Globus pallidus (tissue), 1 donor: ENCODE results near the gene DOCK2.
"Not testable (repeated sequence)": the region's sequence is repeated elsewhere in the genome, so short reads cannot be mapped to it uniquely, and the experiment has no call there.

Experiments
- DNase-seq: peaks from one replicate; pipeline ENCODE4 v3.0.0-alpha.2; 2015; ENCODE audit warnings: low spot score

Gene DOCK2

DNA sequence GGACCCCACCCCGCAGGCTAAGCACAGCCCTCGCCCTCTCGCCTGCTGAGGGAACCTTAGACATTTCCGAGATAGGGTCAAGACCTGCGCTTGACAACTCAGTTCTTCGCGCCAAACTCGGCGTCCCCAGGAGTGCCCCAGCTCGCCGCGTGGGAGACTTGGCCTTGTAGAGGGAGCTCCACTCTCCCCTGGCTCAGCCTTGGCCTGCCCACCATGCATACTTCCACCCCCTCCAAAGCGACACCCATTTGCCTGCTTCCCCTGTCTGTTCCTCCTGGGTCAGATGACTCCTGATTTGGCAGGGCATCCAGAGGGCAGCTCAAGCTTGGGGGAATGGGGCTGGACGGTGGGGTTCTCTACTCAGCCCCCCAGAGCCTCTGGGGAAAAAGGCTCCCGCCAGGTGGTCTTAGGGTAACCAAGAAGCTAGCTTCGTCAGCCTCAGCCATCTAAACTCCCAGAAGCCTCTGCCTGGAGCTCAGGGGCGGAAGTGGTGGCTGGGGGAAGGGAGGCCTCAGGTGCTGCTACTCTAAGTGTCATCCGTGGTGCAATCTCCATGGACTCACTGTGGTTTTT is 560 bp downstream of the DOCK2 start:
- DNase-seq = no peak

DNA sequence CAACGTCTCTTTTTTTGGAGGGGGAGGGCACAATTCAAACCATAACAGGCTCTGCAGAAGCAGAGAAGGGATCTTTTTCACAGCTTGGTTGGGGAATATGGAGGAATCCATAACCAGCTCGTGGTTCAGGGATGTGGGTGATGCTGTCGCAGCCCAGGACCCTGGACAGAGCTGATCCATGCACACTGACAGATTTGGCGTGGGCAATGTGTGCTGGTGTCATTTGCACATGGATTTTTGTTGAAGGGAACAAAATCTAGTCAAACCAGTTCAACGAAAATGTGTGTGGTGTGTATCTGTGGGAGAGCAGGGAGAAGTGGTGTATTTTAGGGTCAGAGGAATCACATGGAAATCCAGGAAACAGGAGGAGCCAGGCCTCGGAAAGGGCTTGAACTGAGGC is 4.2 kb downstream of the DOCK2 start:
- no peak for DNase-seq

DNA sequence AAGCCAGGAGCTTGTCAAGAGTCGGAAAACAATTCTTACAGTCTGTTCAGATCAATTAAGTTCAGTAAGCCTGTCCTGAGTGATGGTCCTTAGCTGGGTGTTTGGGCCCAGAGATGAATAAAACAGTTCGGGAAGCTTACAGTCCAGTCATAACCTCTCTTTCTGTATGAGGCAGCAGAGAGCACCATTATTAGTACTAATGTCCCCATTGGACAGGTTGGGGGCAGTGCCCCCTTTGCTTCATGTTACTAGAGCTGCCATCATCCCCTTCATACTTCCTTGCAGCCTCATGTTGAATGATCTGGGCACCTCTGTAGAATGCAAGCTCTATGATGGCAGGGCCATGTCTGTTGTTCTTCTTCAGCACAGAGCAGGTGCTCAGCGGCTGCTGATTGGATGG is 9.8 kb downstream of the DOCK2 start:
- DNase-seq = no peak

DNA sequence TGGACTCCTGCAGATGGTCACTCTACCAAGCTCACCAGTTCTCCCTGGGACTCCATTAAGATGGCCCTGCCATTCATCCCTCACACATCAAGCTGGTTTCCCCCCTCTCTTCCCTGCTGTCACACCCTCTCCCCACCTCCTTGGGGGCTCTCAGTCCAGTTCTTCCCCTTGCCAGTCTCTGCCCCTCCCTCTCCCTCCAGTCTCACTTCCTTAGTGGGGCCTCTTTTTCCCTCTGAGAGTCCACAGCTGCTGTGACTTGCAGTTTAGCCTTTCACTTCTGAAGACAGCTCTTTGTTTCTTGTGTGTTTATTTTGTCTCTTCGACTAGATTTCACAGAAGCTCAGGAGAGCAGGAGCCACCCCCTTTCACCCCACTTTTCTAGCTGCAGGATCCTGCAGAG is 10.5 kb downstream of the DOCK2 start:
- no peak for DNase-seq

DNA sequence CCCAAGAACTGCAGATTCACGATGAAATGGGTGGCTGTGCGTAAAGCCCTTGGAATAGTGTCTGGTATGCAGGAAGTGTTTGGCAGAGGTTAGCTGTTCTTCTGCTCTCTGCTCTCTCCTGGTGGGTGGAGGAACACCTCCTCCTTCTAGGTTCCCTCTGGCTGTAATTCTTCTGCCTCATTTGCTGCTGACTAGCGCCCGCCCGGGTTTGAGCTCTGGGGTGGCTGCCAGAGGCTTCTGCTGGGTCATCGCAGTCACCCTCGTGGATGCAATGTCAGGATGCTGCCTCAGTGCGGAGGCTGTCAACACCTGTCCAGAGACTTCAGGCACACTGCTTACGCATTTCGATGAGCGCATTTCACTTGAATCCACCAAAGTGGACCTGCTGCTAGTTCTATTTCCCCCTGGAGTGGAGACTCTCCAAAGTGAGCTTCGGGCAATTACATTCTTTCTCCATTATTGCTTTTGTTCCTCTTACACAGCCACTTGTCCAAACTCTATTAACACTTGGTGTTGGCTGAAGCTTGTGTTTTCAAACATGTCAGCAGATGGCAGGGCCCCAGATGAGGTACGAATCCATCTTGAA is 11.7 kb downstream of the DOCK2 start:
- DNase-seq = no peak

DNA sequence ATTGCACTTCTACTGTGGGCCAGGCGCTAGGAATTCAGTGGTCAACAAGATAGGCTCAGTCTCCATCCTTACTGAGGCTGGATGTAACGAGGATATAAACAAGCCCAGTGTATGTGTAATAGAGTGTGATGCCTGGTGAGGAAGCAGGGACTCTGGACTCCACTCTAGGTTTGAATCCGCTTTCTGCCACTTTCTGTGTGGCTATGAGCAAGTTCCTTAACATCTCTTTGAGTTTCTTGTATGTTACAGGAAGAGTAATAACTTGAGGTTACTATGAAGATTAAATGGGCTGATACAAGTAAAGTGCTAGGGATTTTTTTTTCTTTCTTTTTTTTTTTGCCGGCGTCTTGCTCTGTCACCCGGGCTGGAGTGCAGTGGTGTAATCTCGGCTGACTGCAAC is 12.4 kb downstream of the DOCK2 start:
- DNase-seq = no peak

DNA sequence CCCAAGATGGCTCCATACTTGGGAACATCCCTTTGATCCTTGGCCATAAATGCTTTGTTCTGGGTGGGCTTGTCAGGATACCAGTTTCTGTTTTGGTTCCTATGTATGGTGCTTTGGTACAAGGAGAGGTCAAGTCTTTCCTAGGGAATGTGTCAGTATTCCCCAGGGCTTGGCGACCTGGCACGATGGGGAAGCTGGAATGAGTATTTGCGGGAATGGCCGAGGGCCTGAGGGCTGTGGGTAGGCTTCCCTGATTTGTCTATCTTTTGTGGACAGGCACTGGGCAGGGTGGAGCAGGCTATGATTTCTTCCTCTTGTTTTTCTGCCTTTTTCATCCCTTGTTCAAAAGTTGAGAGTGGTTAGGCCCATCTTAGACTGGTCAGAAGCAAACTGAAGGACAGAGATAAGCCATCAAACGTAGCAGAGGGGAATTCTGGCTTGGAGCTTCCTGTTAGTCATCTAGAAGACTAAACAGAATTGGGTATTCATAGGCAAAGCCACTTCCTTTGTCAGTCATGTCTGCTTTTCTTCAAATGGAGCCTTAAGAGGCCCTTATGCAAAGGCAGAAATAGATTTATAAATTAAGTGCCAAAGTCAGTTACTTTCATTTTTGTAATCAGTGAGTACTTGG is 13.7 kb downstream of the DOCK2 start:
- no peak for DNase-seq

DNA sequence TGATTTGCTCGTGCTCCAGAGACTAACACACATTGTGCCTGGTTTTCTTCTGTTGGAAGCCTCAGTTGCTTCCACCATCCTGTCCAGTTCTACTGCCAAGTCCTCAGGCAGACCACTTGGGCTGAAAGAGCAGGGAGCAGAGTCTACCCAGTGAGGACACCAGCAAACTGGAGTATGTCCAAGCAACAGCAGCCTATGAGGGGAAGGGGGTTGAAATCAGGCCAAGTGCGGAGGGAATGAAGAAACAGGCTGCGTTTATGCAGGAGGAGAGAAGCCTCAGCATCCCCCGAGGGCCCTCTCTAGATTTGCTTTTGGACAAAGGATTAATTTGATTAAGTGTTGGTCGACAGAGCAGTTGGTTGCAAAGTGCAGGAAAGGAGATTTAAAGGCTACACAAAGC is 14.5 kb downstream of the DOCK2 start:
- DNase-seq = no peak

DNA sequence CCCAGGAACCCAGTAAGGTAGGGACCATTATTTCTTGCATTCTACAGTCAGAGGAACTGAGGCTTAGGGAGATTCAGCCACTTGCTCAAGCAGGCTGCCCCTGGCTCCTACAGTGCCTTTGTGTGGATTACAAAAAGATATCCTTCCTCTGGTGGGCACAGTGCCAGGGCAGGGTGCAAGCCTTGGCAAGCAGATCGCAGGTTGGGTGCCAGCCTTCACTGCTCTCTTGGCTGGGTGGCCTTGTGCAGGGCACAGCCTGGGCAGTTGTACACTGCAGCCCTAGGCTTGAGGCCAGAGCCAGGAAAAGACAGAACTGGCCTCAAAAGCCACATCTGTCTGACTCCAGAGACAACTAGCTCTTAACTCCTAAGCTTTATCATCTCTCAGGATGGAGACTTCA is 15.0 kb downstream of the DOCK2 start:
- peak; percentile 12 for DNase-seq

DNA sequence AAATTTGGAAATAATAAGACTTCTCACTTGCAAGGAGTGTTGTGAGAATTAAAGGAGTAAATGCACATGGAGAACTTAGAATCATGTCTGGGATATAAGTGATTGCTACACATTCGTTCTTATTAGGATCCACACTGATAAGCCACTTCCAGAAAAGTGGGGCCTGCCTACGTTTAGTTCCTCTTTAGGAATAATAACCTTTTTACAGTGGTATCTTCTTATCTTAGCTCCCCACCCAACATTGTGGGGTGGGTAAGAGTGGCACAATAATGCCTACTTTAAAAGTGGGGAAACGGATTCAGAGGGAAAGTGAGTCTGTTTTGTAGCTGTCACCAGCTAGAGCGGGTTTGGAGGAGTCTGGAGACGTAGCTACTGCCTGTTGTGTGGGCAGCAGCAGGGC is 16.0 kb downstream of the DOCK2 start:
- DNase-seq = no peak

DNA sequence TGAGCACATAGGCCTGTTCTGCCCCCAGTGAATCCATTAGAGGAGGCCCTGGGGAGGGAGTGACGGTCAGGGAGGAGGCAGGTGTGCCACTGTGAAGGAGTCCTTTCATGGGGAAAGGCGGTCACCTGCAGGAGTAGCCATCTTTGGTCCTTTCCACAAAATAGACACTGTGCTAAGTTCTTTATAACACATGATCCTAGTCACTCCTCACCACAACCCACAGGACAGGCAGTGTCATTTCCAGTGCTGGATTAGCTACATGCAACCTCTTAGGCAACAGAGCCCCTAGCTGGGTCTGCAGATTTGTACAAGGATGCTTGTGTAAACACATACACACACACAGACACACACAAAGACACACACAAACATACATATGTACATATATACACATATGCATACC is 18.3 kb downstream of the DOCK2 start:
- no peak for DNase-seq

DNA sequence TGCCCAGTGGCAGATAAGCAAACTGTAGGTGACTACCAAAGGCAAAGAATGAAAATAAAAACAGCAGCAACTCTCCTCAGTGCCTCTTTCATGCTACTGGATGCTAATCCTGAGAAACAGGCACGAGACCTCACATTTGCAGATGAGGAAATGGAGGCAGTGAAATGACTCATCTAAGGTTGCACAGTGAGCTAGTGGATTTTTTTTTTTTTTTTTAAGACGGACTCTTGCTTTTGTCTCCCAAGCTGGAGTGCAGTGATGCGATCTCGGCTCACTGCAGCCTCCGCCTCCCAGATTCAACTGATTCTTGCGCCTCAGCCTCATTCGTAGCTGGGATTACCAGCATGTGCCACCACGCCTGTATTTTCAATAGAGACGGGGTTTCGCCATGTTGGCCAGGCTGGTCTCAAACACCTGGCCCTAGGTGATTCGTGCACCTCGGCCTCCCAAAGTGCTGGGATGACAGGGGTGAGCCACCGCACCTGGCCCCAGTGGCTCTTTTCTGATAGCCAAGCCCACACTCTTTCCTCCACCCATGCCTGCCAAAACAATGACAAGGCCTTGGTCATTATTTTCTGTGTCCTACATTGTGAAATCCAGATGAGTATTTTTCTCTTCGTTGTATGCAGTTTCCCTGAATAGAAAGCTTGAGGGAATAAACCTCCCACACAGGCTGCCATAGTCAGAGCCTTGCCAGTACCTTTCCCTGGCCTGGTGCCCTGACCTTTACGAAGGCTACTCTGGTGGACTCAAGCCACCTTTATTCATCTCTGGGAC is 19.2 kb downstream of the DOCK2 start:
- no peak for DNase-seq

DNA sequence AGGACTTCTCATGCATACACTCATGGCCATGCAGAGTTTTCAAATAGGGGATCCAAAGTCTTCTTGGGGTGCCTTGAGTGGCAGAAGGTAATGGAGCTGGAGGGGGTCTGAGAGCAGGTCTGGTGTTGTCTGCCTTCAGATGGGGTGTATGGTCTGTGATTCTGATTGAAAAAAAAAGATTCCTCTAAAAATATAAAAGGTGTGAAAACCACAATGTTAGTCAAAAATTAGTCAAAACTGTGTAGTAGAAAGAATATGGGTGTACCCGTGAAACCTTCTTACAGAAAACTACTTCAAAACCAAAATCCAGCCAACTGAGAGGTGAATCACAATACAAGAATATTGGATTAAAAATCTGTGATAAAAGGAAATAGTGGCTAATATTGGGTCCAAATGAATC is 20.1 kb downstream of the DOCK2 start:
- no peak for DNase-seq

DNA sequence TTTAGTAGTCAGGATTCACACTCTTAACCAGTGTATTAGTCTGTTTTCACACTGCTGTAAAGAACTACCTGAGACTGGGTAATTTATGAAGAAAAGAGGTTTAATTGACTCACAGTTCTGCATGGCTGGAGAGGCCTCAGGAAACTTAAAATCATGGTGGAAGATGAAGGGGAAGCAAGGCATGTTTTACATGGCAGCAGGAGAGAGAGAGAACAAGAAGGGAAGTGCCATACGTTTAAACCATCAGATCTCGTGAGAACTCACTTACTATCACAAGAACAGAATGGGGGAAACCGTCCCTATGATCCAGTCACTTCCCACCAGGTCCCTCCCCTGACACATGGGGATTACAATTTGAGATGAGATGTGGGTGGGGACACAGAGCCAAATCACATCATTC is 25.4 kb downstream of the DOCK2 start:
- DNase-seq = not testable (repeated sequence)

DNA sequence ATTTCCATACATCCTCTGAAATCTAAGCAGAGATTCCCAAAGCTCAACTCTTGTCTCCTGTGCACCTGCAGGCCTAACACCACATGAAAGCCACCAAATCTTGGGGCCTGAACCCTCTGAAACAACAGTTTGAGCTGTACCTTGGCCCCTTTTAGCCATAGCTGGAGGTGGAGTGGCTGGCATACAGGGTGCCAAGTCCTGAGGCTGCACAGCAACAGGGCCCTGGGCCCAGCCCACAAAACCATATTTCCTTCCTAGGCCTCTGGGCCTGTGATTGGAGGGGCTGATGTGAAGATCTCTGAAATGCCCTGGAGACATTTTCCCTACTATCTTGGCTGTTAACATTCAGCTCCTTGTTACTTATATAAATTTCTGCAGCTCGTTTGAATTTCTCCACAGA is 26.5 kb downstream of the DOCK2 start:
- no peak for DNase-seq

DNA sequence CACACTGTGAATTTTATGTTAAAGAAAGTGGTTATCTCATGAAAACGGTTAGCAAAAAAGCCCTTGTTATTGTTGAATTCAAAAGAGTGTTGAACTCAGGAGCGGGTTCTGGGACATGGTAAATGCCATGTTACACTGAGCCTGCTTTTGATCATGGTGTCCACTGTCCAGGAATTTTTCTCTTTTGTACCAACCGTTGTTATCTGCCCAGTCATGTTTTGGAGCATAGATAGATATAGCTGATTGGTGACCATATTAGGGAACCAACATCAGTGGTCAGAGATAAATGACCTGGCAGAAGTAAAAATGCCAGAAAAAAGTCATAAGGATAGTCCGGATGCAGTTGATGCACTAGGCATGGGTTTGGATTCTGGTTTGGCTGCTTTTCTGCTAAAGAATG is 29.3 kb downstream of the DOCK2 start:
- no peak for DNase-seq

DNA sequence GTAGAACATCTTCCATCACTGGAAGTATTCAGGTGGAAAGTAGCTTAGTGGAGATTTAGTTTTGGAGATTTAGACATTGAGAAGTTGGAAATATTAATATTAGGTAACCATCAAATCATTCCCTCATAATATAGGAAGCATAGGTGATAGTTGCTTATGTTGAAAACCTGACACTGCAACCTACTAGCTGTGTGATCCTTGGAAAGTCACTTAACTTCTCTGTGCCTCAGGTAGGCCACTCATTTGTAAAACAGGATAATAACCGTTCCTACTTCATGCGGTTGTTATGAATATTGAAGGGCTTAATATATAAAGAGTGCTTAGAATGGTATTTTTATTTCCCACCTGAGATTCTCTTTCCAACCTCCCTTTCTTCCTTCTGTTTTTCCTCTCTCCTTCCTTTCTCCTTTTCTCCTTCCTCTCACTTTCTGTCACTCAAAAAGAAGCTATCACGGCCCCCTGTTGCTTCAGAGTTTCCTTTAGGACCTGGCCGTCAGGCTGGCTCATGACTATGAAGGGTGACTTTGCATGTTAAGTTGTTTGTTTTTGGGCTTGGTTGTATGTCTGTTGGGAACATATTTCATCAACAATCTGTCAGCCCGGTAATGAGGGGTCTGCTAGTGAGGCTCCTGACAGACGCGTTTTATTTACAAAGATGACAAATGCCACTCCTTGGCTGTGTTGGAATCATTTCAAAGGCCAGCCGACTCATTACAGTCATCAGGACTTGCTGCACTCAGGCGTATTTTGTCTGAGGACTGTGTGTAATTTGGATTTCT is 31.0 kb downstream of the DOCK2 start:
- DNase-seq = no peak

DNA sequence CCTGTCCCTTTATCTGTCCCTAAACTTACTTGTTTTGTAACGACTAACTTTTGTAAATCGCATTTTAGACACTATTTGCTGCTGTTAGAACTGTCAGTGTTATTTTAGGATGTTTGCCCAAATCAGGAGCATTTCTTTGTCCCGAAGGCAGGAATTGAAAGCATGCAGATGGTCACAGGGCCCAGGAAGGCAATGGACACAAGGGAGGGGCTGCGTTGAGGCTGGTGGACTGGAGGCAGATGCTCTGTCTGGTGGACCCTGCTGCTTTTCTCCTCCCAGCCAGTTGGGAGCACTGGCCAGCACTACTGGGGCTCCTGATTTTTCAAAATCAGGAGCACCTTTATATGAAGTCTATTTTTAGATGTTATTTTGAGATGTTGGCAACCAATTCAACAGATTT is 31.7 kb downstream of the DOCK2 start:
- DNase-seq = no peak

DNA sequence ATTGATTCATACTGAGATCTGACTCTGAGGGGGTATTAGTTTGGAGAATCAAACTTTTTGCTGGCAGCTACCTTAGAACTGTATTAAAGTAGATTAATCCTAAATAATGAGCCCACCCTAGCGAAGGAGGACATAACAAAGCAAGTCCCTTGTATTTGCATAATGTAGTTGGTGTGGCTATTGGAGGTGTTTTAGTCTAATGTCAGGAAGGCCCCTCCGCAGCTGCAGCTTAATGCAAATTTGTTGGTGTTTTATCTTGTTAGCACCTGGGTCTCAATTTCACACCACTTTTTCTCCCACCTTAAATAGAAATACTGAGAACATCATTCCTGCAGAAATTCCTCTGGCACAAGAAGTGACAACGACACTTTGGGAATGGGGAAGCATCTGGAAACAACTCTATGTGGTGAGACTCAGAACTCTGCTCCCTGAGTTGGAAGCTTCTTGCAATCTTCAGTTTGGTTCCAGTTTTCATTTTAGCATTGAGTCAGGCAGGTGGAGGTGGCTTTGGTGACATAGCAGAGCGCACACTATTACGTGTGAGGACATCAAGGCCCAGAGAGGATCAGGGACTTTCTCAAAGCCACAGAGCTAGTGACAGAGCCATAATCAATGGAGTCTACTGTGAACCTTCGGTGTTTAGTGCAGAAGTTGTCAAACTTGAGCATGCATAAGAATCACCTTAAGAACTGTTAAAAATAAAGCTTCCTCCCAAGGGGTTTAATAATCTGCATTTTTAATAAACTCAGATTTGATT is 33.9 kb downstream of the DOCK2 start:
- no peak for DNase-seq

DNA sequence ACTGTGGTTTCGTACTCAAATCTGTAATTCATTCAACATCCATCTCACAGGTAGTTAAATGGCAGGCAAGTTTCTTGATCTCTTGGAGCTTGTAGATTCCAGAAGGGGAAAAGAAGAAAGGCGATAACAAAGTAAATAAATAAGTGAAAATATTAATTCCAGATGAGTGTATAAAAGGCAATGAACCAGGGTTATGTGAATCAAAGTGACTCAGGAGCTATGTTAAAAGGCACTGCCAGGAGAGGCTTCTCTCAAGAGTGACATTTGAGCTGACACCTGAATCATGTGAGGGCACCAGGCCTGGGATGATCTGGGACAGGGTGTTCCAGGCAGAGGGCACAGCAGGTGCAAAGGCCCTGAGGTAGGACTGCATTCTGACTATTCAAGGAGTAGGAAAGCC is 45.0 kb downstream of the DOCK2 start:
- no peak for DNase-seq

DNA sequence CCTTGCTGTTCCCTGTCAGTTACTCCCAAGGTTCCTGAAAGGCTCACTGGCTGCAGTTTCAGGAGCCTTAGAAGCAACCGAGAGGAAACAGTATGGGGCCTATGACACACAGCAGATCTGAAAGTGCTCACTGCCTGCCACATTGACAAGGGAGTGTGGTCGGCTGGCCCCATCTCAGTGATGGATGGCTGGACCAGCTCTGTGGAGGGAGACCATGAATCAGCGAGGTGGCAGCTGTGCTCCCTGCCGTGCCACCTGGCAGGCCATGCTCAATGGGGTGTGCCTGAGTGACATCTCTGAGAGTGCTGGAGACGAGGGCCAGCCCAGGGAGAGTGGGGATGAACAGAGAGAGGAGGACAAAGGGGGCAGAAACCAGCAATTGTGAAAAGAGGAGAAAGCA is 49.1 kb downstream of the DOCK2 start:
- no peak for DNase-seq

DNA sequence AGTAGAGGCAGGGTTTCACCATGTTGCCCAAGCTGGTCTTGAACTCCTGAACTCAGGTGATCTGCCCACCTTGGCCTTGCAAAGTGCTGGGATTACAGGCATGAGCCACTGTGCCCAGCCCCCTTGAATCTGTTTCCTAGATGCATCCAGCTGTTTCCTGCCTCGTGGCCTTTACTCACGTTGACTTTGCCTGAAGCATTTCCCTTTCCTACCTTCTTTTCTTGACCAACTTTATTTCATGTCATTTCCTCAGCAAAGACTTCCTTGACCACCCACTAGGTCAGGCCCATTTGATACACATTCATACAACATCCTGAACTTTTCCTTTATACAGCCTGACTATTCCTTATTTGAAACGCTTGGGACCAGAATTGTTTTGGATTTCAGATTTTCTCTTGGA is 51.0 kb downstream of the DOCK2 start:
- DNase-seq = no peak
